GM19240 (cell line): Measurements from ENCODE around the gene TBC1D1.
"Not testable (repeated sequence)": the region's sequence is repeated elsewhere in the genome, so short reads cannot be mapped to it uniquely, and the experiment has no call there.

ENCODE experiments used
- DNase-seq: peaks from one replicate; pipeline ENCODE4 v3.0.0; 2011; ENCODE audit warnings: low spot score; ENCODE audit not compliant: insufficient read length

Gene TBC1D1

GRCh38 chr4:38009949-38010348 lies 119.1 kb downstream of the TBC1D1 start:
- DNase-seq: no peak

- no peak for DNase-seq
Measured at GRCh38 chr4:38011511-38012162, 120.8 kb downstream of the TBC1D1 start.

- no peak for DNase-seq
Measured at GRCh38 chr4:38013461-38014366, 122.8 kb downstream of the TBC1D1 start.

GRCh38 chr4:38014421-38014852 lies 123.6 kb downstream of the TBC1D1 start:
- DNase-seq: no peak

- no peak for DNase-seq
Measured at GRCh38 chr4:38015886-38016515, 125.1 kb downstream of the TBC1D1 start.

- DNase-seq: no peak
Measured at GRCh38 chr4:38016698-38017097, 125.8 kb downstream of the TBC1D1 start.

GRCh38 chr4:38017609-38018008 lies 126.7 kb downstream of the TBC1D1 start:
- DNase-seq: no peak

GRCh38 chr4:38020386-38020785 lies 129.5 kb downstream of the TBC1D1 start:
- DNase-seq: no peak

- not testable (repeated sequence) for DNase-seq
Measured at GRCh38 chr4:38020961-38021360, 130.1 kb downstream of the TBC1D1 start.

GRCh38 chr4:38021751-38022150 lies 130.9 kb downstream of the TBC1D1 start:
- no peak for DNase-seq

- DNase-seq: no peak
Measured at GRCh38 chr4:38023347-38024205, 132.7 kb downstream of the TBC1D1 start.

- DNase-seq: no peak
Measured at GRCh38 chr4:38024206-38024509, 133.3 kb downstream of the TBC1D1 start.

GRCh38 chr4:38025665-38026064 lies 134.8 kb downstream of the TBC1D1 start:
- no peak for DNase-seq

GRCh38 chr4:38026158-38026740 lies 135.4 kb downstream of the TBC1D1 start:
- no peak for DNase-seq

GRCh38 chr4:38030023-38030422 lies 139.1 kb downstream of the TBC1D1 start:
- DNase-seq: no peak

GRCh38 chr4:38034986-38035882 lies 144.3 kb downstream of the TBC1D1 start:
- peak; percentile 37 for DNase-seq

GRCh38 chr4:38036548-38036947 lies 145.7 kb downstream of the TBC1D1 start:
- DNase-seq: no peak

- no peak for DNase-seq
Measured at GRCh38 chr4:38037612-38038011, 146.7 kb downstream of the TBC1D1 start.

GRCh38 chr4:38040619-38041018 lies 149.7 kb downstream of the TBC1D1 start:
- no peak for DNase-seq

GRCh38 chr4:38044060-38044459 lies 153.2 kb downstream of the TBC1D1 start:
- DNase-seq: no peak
